ENCODE results near the gene ARHGAP29.

DNA sequence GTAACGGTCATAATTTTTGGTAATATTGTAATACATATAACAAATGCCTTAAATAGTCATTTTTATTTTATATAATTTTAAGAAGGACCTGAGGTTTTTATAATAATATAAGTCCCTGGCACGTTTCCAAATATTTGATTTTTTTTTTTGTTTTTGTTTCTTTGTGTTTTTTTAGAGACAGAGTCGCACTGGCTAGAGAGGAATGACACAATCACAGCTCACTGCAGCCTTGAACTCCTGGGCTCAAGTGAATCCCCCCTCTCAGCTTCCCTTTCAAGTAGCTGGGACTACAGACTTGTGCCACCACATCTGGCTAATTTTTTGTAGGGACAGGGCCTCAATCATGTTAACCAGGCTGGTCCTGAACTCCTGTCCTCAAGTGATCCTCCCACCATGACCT lies 29.7 kb downstream of the ARHGAP29 start:
- TF ChIP-seq TAF1 (IDR thresholded peaks at IDR 0.05; ENCODE audit: low read depth, low read length) (no peak), POLR2A (IDR thresholded peaks at IDR 0.05; ENCODE audit: low read depth, low read length) (no peak)
